Astrocyte (in vitro differentiated cells and primary cell): ENCODE data around the gene LIPE.

Source experiments
- EZH2 ChIP-seq: IDR thresholded peaks from 2 replicates; pipeline ENCODE4 v1.6.1; 2012; ENCODE audit warnings: mild to moderate bottlenecking, low read length, inconsistent platforms; ENCODE audit not compliant: insufficient read depth
- TF ChIP-seq, protein P1 (sequence below): IDR thresholded peaks from 2 replicates; pipeline ENCODE4 v1.5.1; 2011; ENCODE audit warnings: low read depth, mild to moderate bottlenecking, inconsistent platforms, low read length, moderate library complexity; ENCODE audit not compliant: insufficient read depth

DNA sequence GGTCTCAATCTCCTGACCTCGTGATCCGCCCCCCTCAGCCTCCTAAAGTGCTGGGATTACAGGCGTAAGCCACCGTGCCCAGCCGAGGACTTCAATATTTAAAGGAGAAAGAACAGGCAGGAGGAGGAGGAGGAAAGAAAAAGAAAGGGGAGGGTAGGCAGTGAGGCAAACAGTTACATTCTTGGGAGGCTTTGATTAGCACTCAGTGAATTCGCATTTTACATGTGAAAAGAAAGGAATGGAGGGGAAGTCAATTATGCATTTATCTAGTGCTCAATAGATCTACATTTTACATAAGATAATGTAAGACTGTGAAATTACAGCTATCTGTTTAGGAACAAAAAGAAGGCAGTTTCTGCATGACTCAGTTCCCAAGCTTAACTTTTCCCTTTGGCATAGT is 46.5 kb upstream of the LIPE start:
- TF ChIP-seq, protein P1, sequence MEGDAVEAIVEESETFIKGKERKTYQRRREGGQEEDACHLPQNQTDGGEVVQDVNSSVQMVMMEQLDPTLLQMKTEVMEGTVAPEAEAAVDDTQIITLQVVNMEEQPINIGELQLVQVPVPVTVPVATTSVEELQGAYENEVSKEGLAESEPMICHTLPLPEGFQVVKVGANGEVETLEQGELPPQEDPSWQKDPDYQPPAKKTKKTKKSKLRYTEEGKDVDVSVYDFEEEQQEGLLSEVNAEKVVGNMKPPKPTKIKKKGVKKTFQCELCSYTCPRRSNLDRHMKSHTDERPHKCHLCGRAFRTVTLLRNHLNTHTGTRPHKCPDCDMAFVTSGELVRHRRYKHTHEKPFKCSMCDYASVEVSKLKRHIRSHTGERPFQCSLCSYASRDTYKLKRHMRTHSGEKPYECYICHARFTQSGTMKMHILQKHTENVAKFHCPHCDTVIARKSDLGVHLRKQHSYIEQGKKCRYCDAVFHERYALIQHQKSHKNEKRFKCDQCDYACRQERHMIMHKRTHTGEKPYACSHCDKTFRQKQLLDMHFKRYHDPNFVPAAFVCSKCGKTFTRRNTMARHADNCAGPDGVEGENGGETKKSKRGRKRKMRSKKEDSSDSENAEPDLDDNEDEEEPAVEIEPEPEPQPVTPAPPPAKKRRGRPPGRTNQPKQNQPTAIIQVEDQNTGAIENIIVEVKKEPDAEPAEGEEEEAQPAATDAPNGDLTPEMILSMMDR = no peak
- no peak for TF ChIP-seq EZH2
